ENCODE measurements around the gene NBDY. TPM values are rescaled to one million over a fixed set of nuclear protein-coding genes. Genes with fewer than 3 reads are reported as not detected.
"Not testable (repeated sequence)": the region's sequence is repeated elsewhere in the genome, so short reads cannot be mapped to it uniquely, and the experiment has no call there.

The NBDY gene
- total RNA-seq (57.3 and 62.2 TPM in 2 replicates), polyA plus RNA-seq (33.0 and 41.3 TPM in 2 replicates), polyA minus RNA-seq (18.6 and 19.8 TPM in 2 replicates), Bru-seq, nascent RNA (percentile 71 among the genes with signal in this experiment), BruChase-seq, experiment 1, labeled RNA remaining after a 6-hour chase (percentile 69 among the genes with signal in this experiment), BruChase-seq, experiment 2, labeled RNA remaining after a 2-hour chase (percentile 75 among the genes with signal in this experiment)
- polyA plus RNA-seq (2011; cell fraction: cytosol; rRNA removed), result 59.9 and 62.8 TPM in 2 replicates
- 17.4 and 27.1 TPM in 2 replicates for polyA plus RNA-seq (2011; cell fraction: nucleus; rRNA removed)
- polyA plus RNA-seq (2012), result 65.5 and 71.1 TPM in 2 replicates
- 40.1 TPM for polyA minus RNA-seq (2011; cell fraction: cytosol; rRNA and poly(A)+ RNA removed)
- 27.8 and 32.2 TPM in 2 replicates for polyA minus RNA-seq (2011; cell fraction: nucleus; rRNA and poly(A)+ RNA removed)
- long read RNA-seq, transcript NBDY-201 (3 exons, 1,529 nt), result major isoform, 152 of 208 reads
- long read RNA-seq, partial matches to known transcripts, result 1 of 208 reads
- long read RNA-seq, other reads (novel, unspliced or antisense), result 48 of 208 reads

GRCh38 chrX:56729152-56729850 is at the start of gene NBDY:
Gene NBDY, plus strand, starts transcription at chrX:56729243. Its CDS starts 111 bp downstream, at chrX:56729354.
- Histone ChIP-seq H3K4me2 (ENCODE audit: insufficient read depth, low read length) (peak within 1 kb of the TSS; percentile 81), H2AFZ (ENCODE audit: low read depth, low read length) (peak within 1 kb of the TSS; percentile 82), H3K79me2 (ENCODE audit: control insufficient read depth, insufficient read depth, low read length) (peaks cover 33% of the 10 kb centered on the region), H3K4me1 (ENCODE audit: control insufficient read depth, extremely low read depth, insufficient read depth, low read length) (peaks cover 4% of the 10 kb centered on the region), H3K27ac (ENCODE audit: insufficient read depth, low read depth, low read length) (peak within 1 kb of the TSS; percentile 91), H3K9ac (replicated peaks; ENCODE audit: extremely low read depth, insufficient read depth, low read length) (peak within 1 kb of the TSS; percentile 87), H3K9me1 (replicated peaks; ENCODE audit: control insufficient read depth, extremely low read depth, insufficient read depth, low read length) (no peaks in the 10 kb centered on the region), H4K20me1 (replicated peaks; ENCODE audit: control insufficient read depth, extremely low read depth, insufficient read depth, low read length) (no peaks in the 10 kb centered on the region), H3K4me3 (replicated peaks in 1 of 3; ENCODE audit: insufficient read depth in 1 of 3, low read depth in 1 of 3, low read length in 3 of 3) (peak within 1 kb of the TSS; percentile 43 to 94 (median 92)), H3K27me3 (ENCODE audit: control insufficient read depth in 2 of 2, insufficient read depth in 2 of 2, low read length in 2 of 2) (no peaks in the 10 kb centered on the region), H3K36me3 (ENCODE audit: control insufficient read depth in 2 of 2, extremely low read depth in 1 of 2, insufficient read depth in 2 of 2, low read length in 2 of 2) (no peaks in the 10 kb centered on the region), H3K9me3 (replicated peaks; ENCODE audit: control insufficient read depth, insufficient read depth, low read length) (no peaks in the 10 kb centered on the region)
- dilution Hi-C loops (cut with MboI; ENCODE audit: extremely low pct_ligation_motif_present, low sequenced_read_pairs), result no loop called here
- CTCF ChIA-PET, result interaction anchor here (1.1 to 5.1 kb wide), 3 partner anchors 249 to 482 kb away, joined by 3 to 63 read pairs (median 3); no protein-coding TSS in a partner anchor
- DNase-seq (ENCODE audit: low read depth, low spot score) (peak; percentile 58), FAIRE-seq (peak; percentile 67)
- TSS peak; percentile 89 for BruUV-seq (replicated peaks)
- POLR2A ChIA-PET, result no interaction called here
- TF ChIP-seq GATA2 (IDR thresholded peaks at IDR 0.05; ENCODE audit: insufficient read depth, insufficient read length, low read depth, low read length) (no peak), POLR2A (IDR thresholded peaks at IDR 0.05; ENCODE audit: low read depth, low read length) (peak; percentile 60)
- intact Hi-C loops (cut with micrococcal nuclease), result loop anchor here (1.0 kb wide), 1 partner anchor 166 kb away; the partner anchor contains the start of gene UBQLN2

- H3K4me1 ChIP-seq (ENCODE audit: control insufficient read depth, extremely low read depth, insufficient read depth, low read length); H3K4me3 ChIP-seq (replicated peaks in 1 of 3; ENCODE audit: insufficient read depth in 1 of 3, low read depth in 1 of 3, low read length in 3 of 3); CTCF ChIA-PET; POLR2A ChIA-PET; H3K27me3 ChIP-seq (ENCODE audit: control insufficient read depth in 2 of 2, insufficient read depth in 2 of 2, low read length in 2 of 2); H3K36me3 ChIP-seq (ENCODE audit: control insufficient read depth in 2 of 2, extremely low read depth in 1 of 2, insufficient read depth in 2 of 2, low read length in 2 of 2); H3K27ac ChIP-seq (ENCODE audit: insufficient read depth, low read depth, low read length); H2AFZ ChIP-seq (ENCODE audit: low read depth, low read length); BruUV-seq (replicated peaks); intact Hi-C loops (cut with micrococcal nuclease); dilution Hi-C loops (cut with MboI; ENCODE audit: extremely low pct_ligation_motif_present, low sequenced_read_pairs); DNase-seq (ENCODE audit: low read depth, low spot score); H3K4me2 ChIP-seq (ENCODE audit: insufficient read depth, low read length); H3K9me3 ChIP-seq (replicated peaks; ENCODE audit: control insufficient read depth, insufficient read depth, low read length); H3K9me1 ChIP-seq (replicated peaks; ENCODE audit: control insufficient read depth, extremely low read depth, insufficient read depth, low read length); H4K20me1 ChIP-seq (replicated peaks; ENCODE audit: control insufficient read depth, extremely low read depth, insufficient read depth, low read length); FAIRE-seq; H3K79me2 ChIP-seq (ENCODE audit: control insufficient read depth, insufficient read depth, low read length); H3K9ac ChIP-seq (replicated peaks; ENCODE audit: extremely low read depth, insufficient read depth, low read length): not testable (repeated sequence)
These were observed 24.5 kb upstream of the NBDY start for GRCh38 chrX:56704530-56704929.
